Stimulated activated CD8-positive, alpha-beta memory T cell treated with anti-CD3 and anti-CD28 coated beads, Interleukin-4, amount 100 ng/mL, for 48 hours (primary cell): Measurements from ENCODE around the gene TIPARP.
"Not testable (repeated sequence)": the region's sequence is repeated elsewhere in the genome, so short reads cannot be mapped to it uniquely, and the experiment has no call there.

Experiments
- DNase-seq: peaks from one replicate; pipeline ENCODE4 v3.0.0-alpha.2; 2020

Gene TIPARP

DNA sequence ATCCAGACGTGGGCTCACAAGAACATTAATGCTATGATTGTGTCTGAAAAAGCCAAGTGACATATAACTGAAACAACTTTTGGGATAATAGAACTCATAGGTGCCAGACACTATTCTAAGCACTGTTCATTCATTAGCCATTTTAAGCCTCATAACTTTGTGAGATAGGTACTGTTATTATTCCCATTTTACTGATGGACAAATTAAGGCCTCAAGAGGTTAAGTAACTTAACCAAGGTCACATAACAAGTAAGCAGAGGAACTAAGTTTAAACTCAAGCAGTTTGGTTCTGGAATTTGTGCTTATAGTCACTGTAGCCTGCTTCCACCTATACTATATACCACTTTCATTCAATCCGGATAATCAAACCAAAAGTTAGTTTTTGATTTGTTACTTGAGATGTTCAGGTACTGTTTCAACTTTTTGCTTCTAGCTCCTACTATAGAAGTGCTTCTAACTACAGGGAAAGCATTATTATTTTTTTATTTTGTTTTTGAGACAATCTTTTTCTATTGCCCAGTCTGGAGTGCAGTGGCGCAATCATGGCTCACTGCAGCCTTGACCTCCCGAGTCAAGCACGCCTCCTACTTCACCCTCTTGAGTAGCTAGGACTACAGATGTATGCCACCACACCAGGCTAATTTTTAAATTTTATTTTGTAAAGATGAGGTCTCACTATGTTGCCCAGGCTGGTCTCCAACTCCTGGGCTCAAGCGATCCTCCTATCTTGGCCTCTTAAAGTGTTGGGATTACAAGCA lies 41.9 kb downstream of the TIPARP start:
- DNase-seq = no peak

DNA sequence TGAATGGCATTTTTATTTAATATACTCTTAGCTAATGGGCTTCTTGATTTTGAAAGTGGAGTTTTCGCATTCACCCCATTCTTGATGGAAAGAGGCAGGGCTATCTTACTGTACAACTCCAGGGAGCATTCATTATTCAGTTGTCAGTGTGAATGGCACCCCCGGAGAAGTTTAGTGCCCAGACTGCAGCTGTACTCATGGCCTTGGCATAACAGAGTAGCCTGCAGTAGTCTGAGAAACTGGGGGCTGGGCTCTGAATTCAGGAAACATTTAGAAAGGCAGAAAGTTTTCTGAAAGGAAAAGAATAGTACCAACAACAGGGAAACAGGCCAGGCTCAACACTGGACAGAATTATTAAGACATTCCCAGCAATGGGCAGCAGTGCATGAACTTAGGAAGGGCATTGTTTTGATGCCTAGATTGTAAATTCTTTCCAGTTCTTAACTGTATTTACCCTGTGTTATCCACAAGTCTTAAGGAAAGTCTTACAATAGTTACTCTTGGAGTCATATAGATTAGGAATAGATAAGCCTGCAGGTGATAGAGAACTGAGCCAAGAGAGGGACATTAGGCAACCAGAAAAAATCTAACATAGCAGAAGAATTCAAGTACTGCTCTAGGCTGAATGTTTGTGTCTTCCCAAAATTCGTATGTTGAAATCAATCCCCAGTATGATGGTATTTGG lies 44.4 kb downstream of the TIPARP start:
- DNase-seq = no peak

DNA sequence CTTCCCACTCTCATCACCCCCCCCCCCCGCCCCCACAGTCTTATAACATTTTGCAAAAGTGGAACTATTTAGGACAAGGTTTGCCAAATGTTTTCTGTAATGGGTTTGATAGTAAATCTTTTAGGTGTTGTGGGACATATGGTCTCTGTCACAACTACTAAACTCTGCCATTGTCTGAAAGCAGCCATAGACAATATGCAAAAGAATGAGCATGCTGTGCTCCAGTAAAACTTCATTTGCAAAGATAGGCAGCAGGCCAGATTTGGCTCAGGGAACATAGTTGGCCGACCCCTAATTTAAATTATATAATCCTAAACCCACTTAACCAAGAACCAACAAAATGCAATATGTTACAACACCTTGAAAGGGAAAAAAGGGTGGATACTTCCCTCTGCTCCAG lies 46.4 kb downstream of the TIPARP start:
- no peak for DNase-seq

DNA sequence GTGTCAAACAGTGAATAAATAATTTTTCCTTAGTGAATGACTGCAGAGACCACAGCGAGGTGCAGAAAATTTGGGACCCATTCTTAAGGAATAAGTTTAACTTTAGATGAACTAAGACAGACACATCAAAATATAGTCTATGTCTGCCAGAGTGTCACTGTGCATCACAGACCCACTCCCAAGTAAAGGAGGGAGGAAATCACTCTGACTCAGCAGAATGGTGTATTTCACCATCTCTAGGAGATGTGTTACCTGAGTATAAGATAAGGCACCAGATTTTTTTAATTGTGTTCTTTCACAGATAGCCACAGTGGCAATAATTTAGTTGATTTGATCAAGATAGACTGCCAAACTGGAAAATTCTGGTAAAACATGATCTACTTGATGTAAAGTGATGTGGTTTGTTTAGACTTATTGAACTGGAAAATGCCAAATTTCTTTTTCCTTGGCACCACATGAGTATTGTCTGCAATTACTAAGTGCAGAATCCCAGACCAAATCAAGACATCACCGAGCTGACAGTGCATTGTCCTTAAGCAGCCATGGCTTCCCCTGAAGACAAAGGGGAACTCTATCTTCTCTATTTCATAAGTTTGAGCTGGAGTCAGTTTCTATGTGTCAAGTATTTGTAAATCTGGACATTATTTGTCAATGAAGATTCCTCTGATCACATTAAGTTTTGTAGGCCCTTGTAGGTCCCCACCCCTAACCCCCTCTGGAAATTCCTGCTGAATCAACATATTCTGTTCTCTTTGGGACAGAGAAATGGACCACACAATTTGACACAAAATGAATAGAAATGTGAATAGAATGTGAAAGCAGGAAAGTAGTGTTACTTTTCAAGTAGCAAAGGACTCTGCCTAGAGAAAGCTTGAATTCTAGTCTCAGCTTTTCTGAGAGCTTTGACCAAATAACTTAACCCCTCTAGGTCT lies 47.6 kb downstream of the TIPARP start:
- no peak for DNase-seq

DNA sequence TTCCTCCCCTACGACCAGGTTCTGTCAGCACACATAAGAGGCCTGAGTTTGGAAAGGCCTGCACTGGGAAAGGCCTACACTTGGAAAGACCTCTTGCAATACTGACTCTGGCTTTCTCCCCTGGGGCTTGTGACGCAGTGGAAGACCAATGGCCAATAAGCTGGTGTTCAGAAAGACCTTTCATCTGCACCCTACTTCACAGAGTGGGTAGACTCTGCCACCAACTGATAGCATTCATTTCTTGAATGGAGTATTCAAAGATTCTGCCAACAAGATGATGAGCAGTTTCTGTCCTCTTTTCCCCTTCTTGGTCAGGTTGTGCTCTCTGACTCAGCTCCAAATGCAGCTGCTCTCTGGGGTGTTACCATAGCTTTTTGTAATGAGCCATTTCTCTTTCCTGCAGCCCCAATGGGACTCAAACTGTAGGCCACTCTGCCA lies 48.8 kb downstream of the TIPARP start:
- no peak for DNase-seq

DNA sequence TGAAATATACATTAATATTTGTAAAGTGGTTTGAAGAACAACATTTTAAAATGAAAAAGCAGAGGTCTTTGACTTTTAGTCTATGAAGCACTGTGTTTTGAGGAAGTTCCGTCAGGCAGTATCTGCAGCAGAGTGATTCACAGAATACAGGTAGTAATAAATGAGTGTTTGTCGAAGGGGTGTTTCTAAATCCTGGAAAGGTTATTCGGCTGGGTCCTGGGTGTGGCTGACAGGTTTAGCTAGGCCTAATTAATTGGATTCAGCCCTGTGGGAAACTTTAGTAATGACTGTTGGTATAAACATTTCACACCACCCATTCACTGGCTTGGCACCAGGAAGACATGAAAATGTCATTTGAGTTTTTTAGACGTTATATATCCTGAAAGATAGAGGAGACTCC lies 51.3 kb downstream of the TIPARP start:
- DNase-seq = no peak

DNA sequence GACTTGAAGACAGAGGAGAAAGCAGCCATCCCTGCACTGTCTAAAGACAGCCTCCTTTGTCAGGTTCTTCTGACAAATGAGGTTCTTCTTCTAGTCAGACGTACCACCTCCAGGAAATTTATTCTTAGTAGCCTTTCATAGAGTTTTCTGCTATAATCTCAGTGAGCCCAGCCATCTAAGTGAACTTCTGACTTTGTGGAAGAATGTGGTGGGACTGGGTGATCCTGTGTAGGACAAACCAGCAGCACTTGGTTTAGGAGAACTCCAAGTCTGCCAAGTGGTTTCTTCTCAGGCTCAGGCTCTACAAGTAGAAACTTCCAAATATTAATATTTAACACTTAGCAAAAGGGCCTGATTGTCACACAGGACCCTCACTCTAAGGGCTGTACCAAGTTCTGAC lies 52.1 kb downstream of the TIPARP start:
- no peak for DNase-seq

DNA sequence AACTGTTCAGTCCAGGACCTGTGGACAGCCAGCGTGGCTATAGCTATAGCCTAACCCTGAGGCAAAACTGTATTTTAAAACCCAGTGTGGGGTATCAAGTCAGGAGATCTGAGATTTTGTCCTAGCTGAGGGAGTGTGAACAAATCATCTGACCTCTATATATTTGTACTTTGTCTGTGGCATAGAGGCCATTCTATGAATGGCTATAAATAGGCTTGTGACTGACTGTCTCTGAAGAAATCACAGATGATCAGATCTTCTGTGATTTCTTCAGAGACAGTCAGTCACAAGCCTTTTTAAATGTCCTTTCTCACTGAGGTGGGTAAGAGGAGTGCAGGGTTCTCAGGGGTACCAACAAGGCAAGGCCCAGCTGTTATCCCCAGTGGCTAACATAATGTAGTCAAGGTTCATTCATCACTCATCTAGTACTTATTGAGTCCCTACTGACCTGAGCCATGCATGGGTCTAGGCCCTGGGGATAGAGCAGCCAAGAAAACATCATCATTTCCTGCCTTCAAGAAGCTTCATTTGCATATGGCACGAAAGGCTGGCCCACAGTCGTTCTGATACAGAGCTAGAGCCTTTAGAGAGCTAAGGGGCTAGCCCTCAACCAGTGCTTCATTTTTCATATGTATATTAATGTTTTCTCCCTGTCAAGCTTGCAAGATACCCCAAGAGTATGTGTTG lies 53.3 kb downstream of the TIPARP start:
- DNase-seq = no peak

DNA sequence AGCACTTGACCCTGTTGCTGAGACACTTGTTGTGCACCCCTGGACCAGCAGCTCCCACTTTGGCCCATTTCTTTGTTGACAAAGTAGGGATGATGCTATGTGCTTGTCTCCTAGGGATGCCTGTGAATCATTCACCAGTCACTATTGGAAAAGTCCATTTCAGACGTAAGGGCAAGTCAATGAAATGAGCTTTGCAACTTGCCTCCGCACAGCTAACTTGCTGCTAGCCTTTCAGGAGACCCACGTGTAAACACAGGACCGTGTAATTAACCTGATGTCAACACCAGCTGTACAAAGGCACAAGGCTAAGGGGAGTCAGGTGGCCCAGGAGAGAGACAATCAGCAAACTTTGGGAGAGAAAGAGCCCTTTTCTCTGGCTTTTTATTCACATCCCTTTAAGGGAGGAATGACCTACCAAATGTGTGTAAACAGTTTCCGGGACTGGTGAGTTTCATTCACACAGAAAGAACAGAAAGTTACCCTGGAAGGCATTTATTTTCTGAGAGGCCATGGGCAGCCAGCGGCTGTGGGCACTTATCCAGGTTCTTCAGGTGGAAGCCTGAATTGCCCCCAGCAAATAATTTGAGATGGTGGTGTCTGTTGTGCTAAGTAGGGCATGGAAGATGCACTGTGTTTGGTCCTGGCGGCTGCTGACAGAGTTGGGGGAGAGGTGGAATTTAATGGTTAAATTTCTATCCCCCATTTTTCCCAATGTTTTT lies 54.0 kb downstream of the TIPARP start:
- no peak for DNase-seq

DNA sequence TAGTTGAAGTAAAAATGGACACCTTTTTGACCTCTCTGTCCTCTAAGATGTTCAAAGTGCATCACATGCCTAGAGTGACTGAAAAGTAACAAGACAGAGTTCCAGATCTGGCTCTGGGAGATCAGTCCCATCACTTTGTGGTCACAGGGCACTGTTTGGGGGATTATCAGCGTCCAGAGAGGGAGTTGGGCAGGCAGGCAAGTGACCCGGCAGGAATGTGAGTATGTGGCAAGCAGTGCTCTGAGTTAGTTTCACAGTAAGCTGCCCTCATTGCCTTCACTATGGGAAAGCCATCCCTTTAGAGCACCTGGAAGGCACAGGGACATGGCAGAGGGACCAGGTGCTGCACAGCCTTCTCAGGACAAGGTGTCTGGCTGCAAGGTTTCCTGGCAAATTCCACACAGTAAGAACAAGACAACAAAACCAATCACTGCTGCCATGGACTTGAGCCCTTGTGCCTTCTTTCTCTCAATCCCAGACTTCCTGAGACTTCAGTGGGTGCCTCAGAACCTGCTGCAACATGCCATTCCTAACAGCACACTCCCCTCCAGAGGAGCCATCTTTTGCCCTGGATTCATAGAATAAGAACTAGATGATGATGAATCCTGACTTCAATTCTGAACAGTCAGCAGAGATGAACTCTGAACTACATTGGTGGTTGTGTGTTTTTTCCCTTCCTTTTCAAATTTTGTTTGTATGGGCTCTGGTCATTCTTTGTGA lies 55.2 kb downstream of the TIPARP start:
- DNase-seq = no peak

DNA sequence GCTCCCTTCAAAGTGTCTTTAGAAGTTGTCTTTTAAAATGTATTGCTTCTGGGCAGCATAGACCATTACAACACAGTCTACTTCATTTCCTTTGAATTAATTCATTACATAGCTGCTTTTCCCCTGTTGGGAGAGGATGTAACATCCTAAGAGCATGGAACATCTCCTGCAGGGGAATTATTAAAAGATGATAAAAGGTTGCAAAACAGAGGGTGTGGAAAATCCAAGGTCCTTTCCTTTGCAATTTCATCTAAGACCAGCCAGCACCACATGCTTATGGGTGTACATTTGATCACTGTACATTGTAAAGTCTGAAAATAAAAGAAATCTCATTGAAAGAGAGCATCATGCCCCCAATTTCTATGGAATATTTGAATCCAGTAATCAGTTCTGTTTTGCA lies 57.4 kb downstream of the TIPARP start:
- DNase-seq = no peak

DNA sequence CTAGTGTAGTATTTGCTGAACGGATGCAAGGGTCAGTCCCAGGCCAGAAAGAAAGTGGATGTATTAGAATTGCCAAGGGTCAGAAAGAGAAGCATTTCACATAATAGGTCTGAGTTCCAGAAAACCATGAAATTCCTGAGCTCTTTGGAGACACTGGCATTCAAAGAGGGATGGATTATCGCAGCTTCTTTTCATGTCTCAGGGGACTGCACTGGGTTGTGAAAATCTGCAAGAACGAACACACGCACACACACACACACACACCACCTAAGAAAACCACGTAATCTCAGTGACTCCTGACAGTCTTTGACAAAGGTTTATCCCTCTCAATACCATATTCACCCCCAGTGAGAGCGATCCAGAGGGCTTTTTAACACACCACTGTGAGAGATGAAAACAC lies 57.9 kb downstream of the TIPARP start:
- DNase-seq = no peak

DNA sequence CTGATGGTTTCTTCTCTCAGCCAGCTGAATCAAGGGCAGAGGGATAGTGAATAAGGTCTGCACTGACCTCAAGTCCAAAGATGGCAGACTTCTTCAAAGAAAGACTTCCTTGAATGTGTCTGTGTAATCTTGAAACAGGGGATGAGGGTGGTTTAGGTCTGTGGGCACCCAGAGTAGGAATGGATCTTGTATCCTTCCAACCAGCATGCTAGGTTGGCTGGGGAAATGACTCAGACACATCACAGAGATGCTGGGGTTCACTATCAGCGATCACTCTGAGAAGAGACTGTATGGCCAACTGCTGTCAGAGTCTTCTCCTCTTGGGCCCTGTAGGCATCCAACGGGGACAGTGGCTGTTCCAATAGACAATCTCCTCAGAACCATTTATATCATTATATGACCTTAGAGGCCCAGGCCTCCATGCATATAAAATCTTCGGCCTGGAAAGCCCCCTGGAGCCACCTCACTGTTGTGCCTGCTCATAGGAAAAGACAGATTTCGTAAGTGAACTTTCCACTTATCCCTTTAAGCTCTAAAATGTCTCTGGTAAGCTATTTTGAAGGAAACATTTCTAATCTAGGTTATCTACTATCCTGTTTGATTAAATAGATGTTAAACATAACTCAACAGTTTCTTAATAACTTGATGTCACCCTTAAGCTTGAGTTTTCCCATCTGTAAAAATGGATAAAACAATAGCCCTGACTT lies 58.5 kb downstream of the TIPARP start:
- no peak for DNase-seq

DNA sequence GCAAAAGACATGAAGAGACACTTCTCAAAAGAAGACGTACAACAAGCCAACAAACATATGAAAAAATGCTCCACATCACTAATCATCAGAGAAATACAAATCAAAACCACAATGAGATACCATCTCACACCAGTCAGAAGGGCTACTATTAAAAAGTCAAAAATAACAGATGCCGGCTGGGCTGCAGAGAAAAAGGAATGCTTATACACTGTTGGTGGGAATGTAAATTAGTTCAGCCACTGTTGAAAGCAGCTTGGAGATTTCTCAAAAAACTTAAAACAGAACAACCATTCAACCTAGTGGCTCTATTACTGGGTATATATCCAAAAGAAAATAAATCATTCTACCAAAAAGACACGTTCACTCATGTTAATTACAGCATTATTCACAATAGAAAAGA lies 60.3 kb downstream of the TIPARP start:
- not testable (repeated sequence) for DNase-seq

DNA sequence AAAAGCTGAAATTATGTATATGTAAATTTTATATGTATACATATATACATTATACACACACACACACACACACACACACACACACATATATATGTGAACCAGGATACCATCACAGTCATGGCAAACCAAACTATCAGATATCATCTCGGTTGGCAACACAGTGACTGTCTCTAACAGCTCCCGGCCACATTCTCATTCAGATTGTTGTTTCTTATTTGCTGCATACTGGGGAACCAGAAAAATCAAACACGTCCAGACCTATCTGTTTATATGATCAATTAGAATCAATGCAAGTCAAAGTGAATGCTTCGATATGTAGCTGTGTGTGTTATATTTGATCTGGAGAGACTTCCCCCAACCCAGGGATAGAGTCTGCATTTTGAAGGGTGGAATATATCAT lies 61.1 kb downstream of the TIPARP start:
- no peak for DNase-seq

DNA sequence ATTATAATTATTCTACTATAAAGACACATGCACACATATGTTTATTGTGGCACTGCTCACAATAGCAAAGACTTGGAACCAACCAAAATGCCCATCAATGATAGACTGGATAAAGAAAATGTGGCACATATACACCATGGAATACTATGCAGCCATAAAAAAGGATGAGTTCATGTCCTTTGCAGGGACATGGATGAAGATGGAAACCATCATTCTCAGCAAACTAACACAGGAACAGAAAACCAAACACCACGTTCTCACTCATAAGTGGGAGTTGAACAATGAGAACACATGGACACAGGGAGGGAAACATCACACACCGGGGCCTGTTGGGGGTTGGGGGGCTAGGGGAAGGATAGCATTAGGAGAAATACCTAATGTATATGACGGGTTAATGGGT lies 62.7 kb downstream of the TIPARP start:
- DNase-seq = not testable (repeated sequence)

DNA sequence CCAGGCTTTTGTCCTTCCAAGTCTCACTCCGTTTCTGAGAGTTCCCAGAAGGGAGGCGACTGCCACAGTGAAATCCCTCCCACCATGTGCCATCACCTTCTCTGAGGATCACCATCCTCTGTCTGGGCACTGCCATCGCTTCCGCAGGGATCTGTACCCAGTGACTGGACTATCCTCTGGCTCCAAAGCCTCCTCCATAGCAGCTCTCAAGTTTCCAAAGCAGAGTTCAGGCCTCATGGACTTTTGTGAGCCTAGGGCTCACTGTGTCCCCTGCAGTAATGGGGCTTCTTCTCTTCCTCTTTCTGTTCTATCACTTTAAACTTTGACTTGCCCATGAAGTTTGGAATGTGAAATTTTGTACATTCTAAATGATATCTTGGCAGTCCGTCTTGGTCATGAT lies 63.9 kb downstream of the TIPARP start:
- no peak for DNase-seq

DNA sequence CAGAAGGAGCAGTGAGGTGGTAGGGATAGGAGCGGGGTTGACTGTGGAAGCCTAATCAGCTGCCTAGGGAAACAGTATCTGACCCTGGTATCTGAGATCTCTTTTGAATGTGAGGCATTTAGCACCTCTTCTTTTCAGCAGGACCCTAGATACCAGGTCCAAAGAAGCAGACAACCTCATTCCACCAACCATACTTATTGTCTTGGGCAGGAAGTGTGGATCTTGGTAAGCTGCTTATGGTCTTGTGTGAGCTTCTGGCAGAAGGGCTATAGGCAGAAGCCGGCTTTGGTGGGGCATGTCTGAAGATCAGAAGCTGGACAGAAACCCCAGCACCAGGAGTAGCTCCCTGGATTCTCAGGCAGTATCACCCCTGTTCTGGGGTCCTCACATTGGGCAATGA lies 65.6 kb downstream of the TIPARP start:
- no peak for DNase-seq

DNA sequence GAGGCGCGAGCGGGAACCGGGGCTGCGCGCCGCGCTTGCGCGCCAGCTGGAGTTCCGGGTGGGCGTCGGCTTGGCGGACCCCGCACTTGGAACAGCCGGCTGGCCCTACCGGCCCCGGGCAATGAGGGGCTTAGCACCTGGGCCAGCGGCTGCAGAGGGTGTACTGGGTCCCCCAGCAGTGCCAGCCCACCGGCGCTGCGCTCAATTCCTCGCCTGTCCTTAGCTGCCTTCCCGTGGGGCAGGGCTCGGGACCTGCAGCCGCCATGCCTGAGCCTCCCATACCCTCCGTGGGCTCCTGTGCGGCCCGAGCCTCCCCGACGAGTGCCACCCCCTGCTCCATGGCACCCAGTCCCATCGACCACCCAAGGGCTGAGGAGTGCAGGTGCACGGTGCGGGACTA lies 66.2 kb downstream of the TIPARP start:
- not testable (repeated sequence) for DNase-seq

DNA sequence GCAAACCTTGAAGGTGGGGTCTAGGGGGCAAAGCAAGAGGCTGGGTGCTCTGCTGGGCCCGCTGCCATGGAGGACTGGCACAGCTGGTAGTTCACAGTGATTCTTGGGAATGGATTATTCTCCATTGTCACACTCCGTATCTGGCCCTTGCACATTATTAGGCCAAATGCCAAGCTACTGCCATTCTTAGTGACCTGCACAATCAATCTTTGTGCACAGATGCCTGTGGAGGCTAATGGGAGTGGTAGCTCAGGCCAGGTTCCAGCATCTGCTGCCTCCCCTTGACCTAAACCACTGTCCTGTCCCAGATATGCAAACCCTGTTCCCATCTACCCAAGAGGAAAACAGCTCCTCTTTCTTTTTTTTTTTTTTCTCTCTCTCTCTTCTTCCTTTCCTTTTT lies 67.5 kb downstream of the TIPARP start:
- no peak for DNase-seq

DNA sequence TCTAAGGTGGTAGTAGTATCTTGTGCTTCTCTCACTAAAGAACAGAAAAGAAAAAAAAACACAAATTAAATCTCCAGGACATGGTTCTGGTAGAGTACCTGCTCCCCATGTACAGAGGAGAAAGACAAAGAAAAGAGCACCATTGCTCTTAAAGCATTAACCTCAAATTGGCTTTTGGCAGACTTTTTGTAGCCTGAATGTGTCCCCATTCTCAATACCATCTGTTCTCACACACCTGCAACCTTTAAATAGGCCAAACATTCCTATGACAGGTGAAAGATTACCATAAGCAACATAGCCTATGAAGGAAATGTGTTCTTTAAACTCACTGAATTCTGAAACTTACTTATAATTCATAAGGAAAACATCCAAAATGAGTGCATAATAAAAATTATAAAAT lies 68.0 kb downstream of the TIPARP start:
- no peak for DNase-seq
